Hematopoietic multipotent progenitor cell treated with erythropoietin and hydrocortisone succinate and interleukin-3 and kit ligand, for 4 days (in vitro differentiated cells): ENCODE measurements around the gene SDC3.

Experiments used
- DNase-seq: peaks from one replicate; pipeline ENCODE4 v3.0.0-alpha.2; 2015

SDC3 gene

GRCh38 chr1:30903343-30904034 is 5.1 kb downstream of the SDC3 start:
- DNase-seq: peak; percentile 41

DNA sequence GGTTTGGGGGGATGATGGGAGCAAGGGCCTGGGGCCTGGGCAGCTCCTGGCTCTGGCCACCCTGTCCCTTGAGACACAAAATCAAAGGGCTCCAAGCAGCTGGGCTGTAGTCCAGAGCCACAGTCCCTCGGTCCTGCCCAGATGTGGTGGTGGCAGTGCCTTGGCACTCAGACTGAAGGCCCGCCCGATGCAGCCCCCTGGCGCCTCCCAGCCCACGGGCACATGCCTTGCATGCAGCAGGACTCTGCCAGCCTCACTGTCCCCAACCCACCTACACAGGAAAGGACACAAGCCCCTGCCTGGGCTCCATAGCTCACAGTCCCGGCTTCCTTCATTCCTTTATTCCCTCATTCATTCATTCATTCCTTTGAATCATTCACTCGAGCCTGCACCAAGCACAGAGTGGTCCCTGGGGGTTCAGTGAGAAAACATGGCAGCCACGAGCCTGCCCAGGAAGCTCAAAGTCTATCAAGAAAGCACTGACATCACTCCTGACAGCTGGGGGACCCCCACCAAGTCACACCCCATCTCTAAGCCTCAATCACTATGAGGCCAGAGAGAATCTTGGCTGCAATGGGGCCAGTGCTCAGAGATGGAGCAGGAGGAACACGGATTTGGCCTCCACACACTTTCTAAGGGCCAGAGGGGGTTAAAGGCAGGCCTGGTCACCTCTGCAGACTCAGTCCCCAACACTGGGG is 5.8 kb downstream of the SDC3 start:
- DNase-seq: no peak

DNA sequence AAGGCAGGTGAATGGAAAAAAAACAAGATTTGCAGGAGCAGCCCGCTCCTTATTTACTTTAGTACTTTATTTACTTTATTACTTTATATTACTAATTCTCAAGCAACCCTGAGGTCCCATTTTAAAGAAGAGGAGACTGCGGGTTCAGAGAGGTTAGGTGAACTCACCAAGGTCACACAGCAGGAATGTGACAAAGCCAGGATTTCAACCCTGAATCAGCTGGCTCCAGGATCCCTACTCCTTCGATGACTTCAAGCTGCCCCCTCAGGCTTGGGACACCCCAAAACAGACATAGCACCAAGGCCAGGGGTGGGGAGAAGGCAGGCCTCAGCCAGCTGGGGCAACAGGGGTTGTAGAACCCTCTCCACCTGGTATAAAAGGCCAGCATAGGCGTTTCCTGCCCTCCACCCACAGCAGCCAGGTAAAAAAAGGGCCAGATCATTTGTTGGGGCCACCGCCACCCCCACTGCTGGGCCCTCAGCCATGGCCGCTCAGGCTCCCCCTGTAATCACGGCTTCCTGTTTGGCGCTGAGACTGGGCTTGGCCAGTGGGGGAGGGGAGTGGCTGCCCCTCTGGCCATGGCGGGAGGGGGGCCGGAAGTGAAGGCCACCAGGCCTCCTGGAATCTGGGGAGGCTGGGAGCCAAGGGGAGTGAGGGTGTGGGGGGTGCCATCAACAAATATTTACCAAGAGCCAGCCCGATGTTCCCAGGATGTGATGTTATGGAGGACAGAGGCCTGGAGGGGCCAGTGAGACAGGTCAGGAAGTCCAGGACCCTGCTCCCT is 6.6 kb downstream of the SDC3 start:
- DNase-seq: no peak

GRCh38 chr1:30900931-30901560 is 7.5 kb downstream of the SDC3 start:
- no peak for DNase-seq

- no peak for DNase-seq
Observed at GRCh38 chr1:30900486-30900885, 8.1 kb downstream of the SDC3 start.

DNA sequence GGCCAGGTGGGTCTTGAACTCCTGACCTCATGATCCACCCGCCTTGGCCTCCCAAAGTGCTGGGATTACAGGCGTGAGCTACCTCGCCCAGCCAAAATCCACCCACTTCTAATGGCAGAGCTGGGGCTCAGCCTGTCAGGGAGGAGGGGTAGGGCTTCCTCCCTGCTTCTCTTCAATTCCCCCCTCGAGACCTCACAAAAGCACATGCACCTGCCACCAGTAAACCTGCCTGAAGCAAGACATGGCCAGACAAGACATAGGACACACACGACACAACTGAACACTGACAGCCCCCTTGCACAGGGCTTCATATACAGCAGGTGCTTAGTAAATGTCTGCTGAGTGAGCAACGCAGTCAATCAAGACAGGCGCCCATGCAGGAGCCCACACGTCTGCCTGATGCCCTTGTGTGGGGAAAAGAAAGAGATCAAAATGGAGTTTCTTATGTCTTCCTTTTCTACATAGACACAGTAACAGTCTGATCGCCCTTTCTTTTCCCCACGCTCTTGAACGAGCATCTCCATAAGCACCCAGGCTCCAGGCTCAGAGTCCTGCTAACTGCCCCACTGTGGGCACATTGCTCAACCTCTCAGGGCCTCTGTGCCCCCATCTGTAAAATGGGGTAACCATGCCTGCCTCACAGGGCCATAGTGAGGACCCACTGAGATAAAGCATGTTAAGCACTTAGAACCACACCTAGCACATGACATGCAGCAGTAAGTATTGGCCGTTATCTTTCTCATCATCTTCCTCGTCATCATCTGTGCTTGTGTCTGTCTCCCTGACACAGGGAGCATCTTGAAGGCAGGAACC is 8.8 kb downstream of the SDC3 start:
- DNase-seq: no peak

DNA sequence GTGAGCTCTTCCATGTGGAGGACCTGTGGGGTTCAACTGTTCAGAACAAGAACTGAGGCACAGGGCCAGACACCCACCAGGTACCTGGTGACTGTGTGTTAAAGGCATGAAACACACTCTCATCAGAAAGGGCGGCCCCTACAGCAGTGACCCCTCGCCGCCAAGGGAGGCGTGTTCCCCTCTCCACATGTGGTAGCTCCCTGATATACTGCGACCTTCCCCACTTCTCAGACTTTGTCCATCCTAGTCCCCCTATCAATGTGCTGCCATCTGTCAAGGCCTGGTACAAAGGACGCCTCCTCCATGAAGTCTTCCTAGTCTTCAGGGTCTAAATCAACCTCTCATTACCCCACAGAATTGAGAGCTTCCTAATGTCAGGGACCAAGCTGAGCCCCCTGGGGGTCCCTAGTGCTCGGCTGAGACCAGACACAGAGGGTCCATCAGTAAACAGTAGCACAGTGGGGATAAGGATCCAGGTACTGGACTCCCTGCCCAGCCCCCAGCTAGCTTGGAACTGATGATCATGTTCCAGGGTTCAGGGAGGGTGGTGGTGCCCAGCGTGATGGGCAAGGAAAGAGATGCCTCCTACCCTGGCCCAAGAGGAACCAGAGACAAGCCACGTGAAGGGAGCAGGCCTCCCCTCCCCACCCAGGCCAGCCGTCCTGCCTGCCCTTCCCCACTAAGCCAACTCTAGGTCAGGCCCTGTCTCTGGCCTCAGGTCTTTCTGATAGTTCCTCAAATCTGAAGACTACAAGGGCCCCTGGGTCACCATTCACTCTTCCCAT is 10.3 kb downstream of the SDC3 start:
- no peak for DNase-seq

GRCh38 chr1:30896905-30897304 is 11.7 kb downstream of the SDC3 start:
- no peak for DNase-seq

GRCh38 chr1:30895944-30896660 is 12.5 kb downstream of the SDC3 start:
- DNase-seq: no peak

GRCh38 chr1:30895382-30895943 is 13.1 kb downstream of the SDC3 start:
- DNase-seq: no peak

DNA sequence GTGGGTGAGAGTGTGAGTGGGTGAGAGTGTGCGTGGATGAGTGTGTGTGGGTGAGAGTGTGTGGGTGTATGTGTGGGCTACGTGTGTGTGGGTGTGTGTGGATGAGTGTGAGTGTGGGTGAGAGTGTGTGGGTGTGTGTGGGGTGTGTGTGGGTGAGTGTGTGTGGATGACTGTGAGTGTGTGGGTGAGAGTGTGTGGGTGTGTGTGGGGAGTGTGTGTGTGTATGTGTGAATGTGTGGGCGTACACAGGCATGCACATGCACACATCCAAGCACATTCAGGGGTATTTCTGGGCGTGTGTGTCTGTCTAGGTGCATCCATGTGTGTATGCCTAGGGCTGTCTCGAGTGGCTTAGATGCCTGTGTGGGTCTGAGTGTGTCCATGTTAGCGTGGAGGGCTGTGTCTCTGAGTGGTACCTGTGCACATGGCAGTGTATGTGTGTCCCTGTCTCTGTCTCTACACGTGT is 14.0 kb downstream of the SDC3 start:
- no peak for DNase-seq

DNA sequence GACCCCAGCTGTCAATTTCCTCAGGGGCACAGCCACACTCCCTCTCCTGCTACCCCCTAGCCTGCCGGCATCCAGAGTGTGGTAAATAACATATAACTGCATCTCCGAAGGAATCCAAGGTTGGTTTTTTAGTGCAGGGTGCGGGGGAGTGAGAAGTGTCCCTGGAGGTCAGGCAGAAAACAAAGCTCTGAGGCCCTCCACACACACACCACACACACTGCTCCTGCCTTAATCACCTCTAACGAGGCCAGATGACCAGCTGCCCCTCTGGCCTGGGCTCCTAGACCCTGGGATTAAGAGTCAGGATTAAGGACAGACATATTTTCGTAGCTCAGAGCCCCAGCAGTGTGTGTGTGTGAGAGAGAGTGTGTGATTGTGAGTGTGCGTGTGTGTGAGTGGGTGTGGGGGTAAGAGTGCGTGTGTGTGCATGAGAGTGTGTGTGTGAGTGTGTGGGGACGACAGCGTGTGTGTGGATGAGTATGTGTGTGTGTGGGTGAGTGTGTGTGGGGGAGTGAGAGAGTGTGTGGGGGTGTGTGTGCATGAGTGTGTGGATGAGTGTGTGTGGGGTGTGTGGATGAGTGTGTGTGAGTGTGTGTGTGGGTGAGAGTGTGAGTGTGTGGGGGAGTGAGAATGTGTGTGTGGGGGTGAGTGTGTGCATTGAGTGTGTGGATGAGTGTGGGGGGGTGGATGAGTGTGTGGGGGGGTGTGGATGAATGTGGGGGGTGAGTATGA is 14.6 kb downstream of the SDC3 start:
- DNase-seq: no peak

- DNase-seq: no peak
Observed at GRCh38 chr1:30892671-30893073, 15.9 kb downstream of the SDC3 start.

GRCh38 chr1:30891227-30891552 is 17.4 kb downstream of the SDC3 start:
- no peak for DNase-seq

GRCh38 chr1:30890502-30891226 is 17.9 kb downstream of the SDC3 start:
- no peak for DNase-seq

GRCh38 chr1:30889511-30889910 is 19.0 kb downstream of the SDC3 start:
- no peak for DNase-seq

DNA sequence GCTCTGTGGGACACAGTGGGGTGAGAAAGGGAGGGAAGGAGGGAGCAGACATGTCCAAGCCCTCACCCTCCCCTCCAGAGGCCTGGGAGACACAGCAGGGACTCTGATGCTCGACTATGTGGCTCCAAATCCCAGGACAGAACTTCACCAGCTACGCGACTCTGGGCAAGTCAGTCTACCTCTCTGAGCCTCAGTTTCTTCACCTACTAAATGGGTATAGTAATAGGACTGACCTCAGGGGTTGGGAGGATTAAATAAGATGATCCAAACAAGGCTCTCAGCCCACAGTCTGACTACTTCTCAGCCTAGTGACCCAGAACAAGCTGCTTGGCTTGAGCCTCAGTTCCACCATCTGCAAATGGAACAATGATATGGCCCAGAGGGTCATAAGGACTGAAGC is 19.6 kb downstream of the SDC3 start:
- DNase-seq: no peak

GRCh38 chr1:30888391-30888790 is 20.2 kb downstream of the SDC3 start:
- DNase-seq: no peak
